Left ventricle myocardium inferior (tissue), 1 donor: Measurements from ENCODE around the gene TGFB1I1. TPM values are rescaled to one million over a fixed set of nuclear protein-coding genes. Genes with fewer than 3 reads are reported as not detected.

Experiments used
- DNase-seq: peaks from one replicate; pipeline ENCODE4 v3.0.0-alpha.2; 2020
- H3K27ac ChIP-seq: fragments of 200-600 bp; replicated peaks from 2 replicates; pipeline ENCODE4 v1.8.0; 2021
- H3K27me3 ChIP-seq: fragments of 200-600 bp; 2 replicates; pipeline ENCODE4 v1.8.0; 2021; ENCODE audit warnings: low read depth
- H3K36me3 ChIP-seq: fragments of 200-600 bp; 2 replicates; pipeline ENCODE4 v1.8.0; 2021
- H3K4me1 ChIP-seq: fragments of 200-600 bp; 2 replicates; pipeline ENCODE4 v1.8.0; 2021
- H3K4me3 ChIP-seq: fragments of 200-600 bp; 2 replicates; pipeline ENCODE4 v1.8.0; 2021; ENCODE audit warnings: mild to moderate bottlenecking, moderate library complexity
- H3K9me3 ChIP-seq: fragments of 200-600 bp; replicated peaks from 2 replicates; pipeline ENCODE4 v1.8.0; 2021
- CTCF ChIP-seq: fragments of 200-600 bp; IDR thresholded peaks from 2 replicates; pipeline ENCODE4 v1.8.0; 2021; ENCODE audit warnings: antibody characterized with exemption, mild to moderate bottlenecking, borderline replicate concordance
- intact Hi-C: fragments of 100-400 bp; cut with micrococcal nuclease; formaldehyde crosslinking; loops from one replicate; pipeline ENCODE4 v1.11.0; 2022
- total RNA-seq: library from RNA; stranded (reverse); fragmentation: NEBNext Ultra II Directional; extraction: Animal tissue kit (Norgen Biotek cat#: 25700); gene quantifications from one replicate; pipeline ENCODE4 v1.2.1, GENCODE V29; 2021
- donor health status: DM: no; HTN: yes; CAD: no; lungs with severe emphysema.

The TGFB1I1 gene
- total RNA-seq, 1 donor from 2014 or later = 15.6 TPM

GRCh38 chr16:31466381-31466841 is 5.5 kb upstream of the TGFB1I1 start:
- DNase-seq = no peak
- Histone ChIP-seq H3K27me3 (no peaks in the 10 kb centered on the region), H3K9me3 (no peaks in the 10 kb centered on the region), H3K36me3 (peaks cover 44% of the 10 kb centered on the region), H3K27ac (no peak overlapping the region), H3K4me3 (no peak overlapping the region), H3K4me1 (peaks cover 8% of the 10 kb centered on the region)
- intact Hi-C loops = no loop called here
- TF ChIP-seq CTCF = no peak

GRCh38 chr16:31467151-31467773 is 4.7 kb upstream of the TGFB1I1 start:
- intact Hi-C loops = no loop called here
- Histone ChIP-seq H3K27me3 (no peaks in the 10 kb centered on the region), H3K4me3 (no peak overlapping the region), H3K4me1 (peaks cover 17% of the 10 kb centered on the region), H3K27ac (no peak overlapping the region), H3K36me3 (peaks cover 38% of the 10 kb centered on the region), H3K9me3 (no peaks in the 10 kb centered on the region)
- TF ChIP-seq CTCF = no peak
- DNase-seq = no peak

GRCh38 chr16:31467858-31468257 is 4.1 kb upstream of the TGFB1I1 start:
- Histone ChIP-seq H3K9me3 (no peaks in the 10 kb centered on the region), H3K36me3 (peaks cover 32% of the 10 kb centered on the region), H3K27me3 (no peaks in the 10 kb centered on the region), H3K27ac (no peak overlapping the region), H3K4me3 (no peak overlapping the region), H3K4me1 (peaks cover 23% of the 10 kb centered on the region)
- intact Hi-C loops = no loop called here
- no peak for DNase-seq
- TF ChIP-seq CTCF = no peak

- H3K27me3 ChIP-seq = no peaks in the 10 kb centered on the region
- H3K27ac ChIP-seq = peak overlapping the region; percentile 96
- H3K36me3 ChIP-seq = peaks cover 33% of the 10 kb centered on the region
- no peaks in the 10 kb centered on the region for H3K9me3 ChIP-seq
- peak overlapping the region; percentile 80 for H3K4me3 ChIP-seq
- intact Hi-C loops = no loop called here
- no peak for TF ChIP-seq CTCF
- no peak for DNase-seq
- peaks cover 31% of the 10 kb centered on the region for H3K4me1 ChIP-seq
These were observed 1.3 kb upstream of the TGFB1I1 start for GRCh38 chr16:31470615-31471014.

GRCh38 chr16:31471241-31471874 is 594 bp upstream of the TGFB1I1 start:
- no peak for TF ChIP-seq CTCF
- intact Hi-C loops = no loop called here
- H3K27me3 ChIP-seq = peaks cover 1% of the 10 kb centered on the region
- peaks cover 31% of the 10 kb centered on the region for H3K4me1 ChIP-seq
- peak overlapping the region; percentile 96 for H3K27ac ChIP-seq
- H3K9me3 ChIP-seq = no peaks in the 10 kb centered on the region
- peak overlapping the region; percentile 80 for H3K4me3 ChIP-seq
- H3K36me3 ChIP-seq = peaks cover 31% of the 10 kb centered on the region
- DNase-seq = no peak
